HEK293T (cell line): ENCODE measurements around the gene TPRX1.

Source experiments
- CTCF ChIA-PET: fragments of 350-600 bp; formaldehyde crosslinking; extraction: SDS; loops from one replicate; lab custom pipeline; 2021; ENCODE audit warnings: antibody characterized with exemption, inconsistent platforms; lab: Yijun Ruan, JAX
- POLR2A ChIA-PET: fragments of 350-600 bp; formaldehyde crosslinking; extraction: SDS; loops from one replicate; lab custom pipeline; 2020; ENCODE audit warnings: antibody characterized with exemption, inconsistent platforms; lab: Yijun Ruan, JAX
- DNase-seq: peaks from one replicate; pipeline ENCODE4 v3.0.0; 2012; ENCODE audit warnings: mixed read lengths; ENCODE audit errors: extremely low spot score
- ARNT ChIP-seq: fragments of 450-650 bp; IDR thresholded peaks from 2 replicates; pipeline ENCODE4 v1.6.1; 2017; ENCODE audit warnings: mild to moderate bottlenecking
- BHLHE40 ChIP-seq: fragments of 450-650 bp; IDR thresholded peaks from 2 replicates; pipeline ENCODE4 v1.6.1; 2016; ENCODE audit warnings: mild to moderate bottlenecking, moderate library complexity, borderline replicate concordance
- CTBP1 ChIP-seq: fragments of 450-650 bp; IDR thresholded peaks from 2 replicates; pipeline ENCODE4 v1.6.1; 2016; ENCODE audit warnings: borderline replicate concordance
- ELF4 ChIP-seq: fragments of 450-650 bp; IDR thresholded peaks from 2 replicates; pipeline ENCODE4 v1.6.1; 2017; ENCODE audit warnings: antibody characterized with exemption
- FOXA1 ChIP-seq: fragments of 450-650 bp; IDR thresholded peaks from 2 replicates; pipeline ENCODE4 v1.6.1; 2016; ENCODE audit warnings: mild to moderate bottlenecking
- FOXK2 ChIP-seq: fragments of 450-650 bp; IDR thresholded peaks from 2 replicates; pipeline ENCODE4 v1.6.1; 2016; ENCODE audit warnings: mild to moderate bottlenecking
- FOXM1 ChIP-seq: fragments of 450-650 bp; IDR thresholded peaks from 2 replicates; pipeline ENCODE4 v1.6.1; 2017; ENCODE audit warnings: mild to moderate bottlenecking, borderline replicate concordance
- HDGF ChIP-seq: fragments of 450-650 bp; IDR thresholded peaks from 2 replicates; pipeline ENCODE4 v1.6.1; 2017; ENCODE audit warnings: antibody characterized with exemption, borderline replicate concordance
- L3MBTL2 ChIP-seq: fragments of 450-650 bp; conservative IDR thresholded peaks from 2 replicates; pipeline ENCODE4 v1.6.1; 2016; ENCODE audit warnings: mild to moderate bottlenecking
- LEF1 ChIP-seq: fragments of 450-650 bp; IDR thresholded peaks from 2 replicates; pipeline ENCODE4 v1.6.1; 2017; ENCODE audit warnings: mild to moderate bottlenecking, borderline replicate concordance
- NFRKB ChIP-seq: fragments of 450-650 bp; IDR thresholded peaks from 2 replicates; pipeline ENCODE4 v1.6.1; 2016; ENCODE audit warnings: mild to moderate bottlenecking, moderate library complexity
- PKNOX1 ChIP-seq: fragments of 450-650 bp; IDR thresholded peaks from 2 replicates; pipeline ENCODE4 v1.6.1; 2016
- SP1 ChIP-seq: fragments of 450-650 bp; IDR thresholded peaks from 2 replicates; pipeline ENCODE4 v1.6.1; 2017
- TARDBP ChIP-seq: fragments of 450-650 bp; IDR thresholded peaks from 2 replicates; pipeline ENCODE4 v1.6.1; 2016
- ZNF384 ChIP-seq: fragments of 450-650 bp; IDR thresholded peaks from 2 replicates; pipeline ENCODE4 v1.6.1; 2016

TPRX1 gene

GRCh38 chr19:47756627-47756929 lies 47.8 kb downstream of the TPRX1 start:
- ChIA-PET POLR2A (no interaction called here), CTCF (no interaction called here)

GRCh38 chr19:47755762-47756626 lies 48.4 kb downstream of the TPRX1 start:
- no peak for DNase-seq
- TF ChIP-seq ARNT (no peak), NFRKB (no peak), ZNF384 (no peak), SP1 (no peak), BHLHE40 (no peak), PKNOX1 (no peak), HDGF (no peak), L3MBTL2 (no peak), FOXA1 (no peak)
- ChIA-PET POLR2A (no interaction called here), CTCF (no interaction called here)

More at GRCh38 chr19:47756627-47756929, 47.8 kb downstream of the TPRX1 start:
- no peak for DNase-seq
- TF ChIP-seq BHLHE40: no peak
- no peak for TF ChIP-seq FOXA1
- TF ChIP-seq ELF4: no peak
- TF ChIP-seq SP1: no peak
- no peak for TF ChIP-seq HDGF
- no peak for TF ChIP-seq NFRKB
- no peak for TF ChIP-seq FOXM1
- TF ChIP-seq FOXK2: no peak
- TF ChIP-seq ARNT: no peak
- no peak for TF ChIP-seq TARDBP
- no peak for TF ChIP-seq LEF1
- TF ChIP-seq L3MBTL2: no peak

GRCh38 chr19:47755065-47755761 lies 49.1 kb downstream of the TPRX1 start:
- ChIA-PET CTCF (no interaction called here), POLR2A (no interaction called here)
- DNase-seq: no peak
- TF ChIP-seq PKNOX1: no peak
- no peak for TF ChIP-seq CTBP1
- TF ChIP-seq FOXA1: no peak
- no peak for TF ChIP-seq HDGF

- no peak for DNase-seq
- ChIA-PET POLR2A (no interaction called here), CTCF (no interaction called here)
- no peak for TF ChIP-seq ZNF384
- no peak for TF ChIP-seq ELF4
- TF ChIP-seq BHLHE40: no peak
- TF ChIP-seq TARDBP: no peak
- no peak for TF ChIP-seq SP1
- TF ChIP-seq FOXM1: no peak
- TF ChIP-seq ARNT: no peak
- no peak for TF ChIP-seq FOXA1
- no peak for TF ChIP-seq HDGF
- TF ChIP-seq LEF1: no peak
- TF ChIP-seq L3MBTL2: no peak
- TF ChIP-seq FOXK2: no peak
- TF ChIP-seq PKNOX1: no peak
- TF ChIP-seq CTBP1: no peak
Observed at GRCh38 chr19:47754206-47755064, 49.9 kb downstream of the TPRX1 start.

GRCh38 chr19:47752440-47753211 lies 51.7 kb downstream of the TPRX1 start:
- DNase-seq: no peak
- ChIA-PET POLR2A (no interaction called here), CTCF (no interaction called here)
- TF ChIP-seq LEF1: no peak
- no peak for TF ChIP-seq HDGF
